NCI-H345 treated with DMSO at 0.1 percent for 48 hours (cell line): Measurements from ENCODE around the gene C2orf42.
"Not testable (repeated sequence)": the region's sequence is repeated elsewhere in the genome, so short reads cannot be mapped to it uniquely, and the experiment has no call there.

Experiments used
- DNase-seq: peaks from one replicate; lab custom pipeline; 2025; ENCODE audit not compliant: unreplicated experiment; lab: John Stamatoyannopoulos, UW

Gene C2orf42

GRCh38 chr2:70190418-70191243 lies at the start of gene C2orf42:
TSS of gene C2orf42 (minus strand) at chr2:70191019. CDS start at chr2:70181985, 9,034 bp downstream.
- peak; percentile 90 for DNase-seq

- DNase-seq = no peak
These were observed 49.8 kb upstream of the C2orf42 start for GRCh38 chr2:70240599-70240998.

GRCh38 chr2:70233926-70234325 lies 43.1 kb upstream of the C2orf42 start:
- DNase-seq = no peak

GRCh38 chr2:70226781-70227180 lies 36.0 kb upstream of the C2orf42 start:
- no peak for DNase-seq

- DNase-seq = not testable (repeated sequence)
These were observed 32.5 kb upstream of the C2orf42 start for GRCh38 chr2:70223305-70223704.

- DNase-seq = no peak
These were observed 24.2 kb upstream of the C2orf42 start for GRCh38 chr2:70214953-70215549.

- DNase-seq = no peak
These were observed 23.5 kb upstream of the C2orf42 start for GRCh38 chr2:70214365-70214764.

GRCh38 chr2:70212298-70212932 lies 21.6 kb upstream of the C2orf42 start:
- DNase-seq = no peak

GRCh38 chr2:70211595-70211994 lies 20.8 kb upstream of the C2orf42 start:
- no peak for DNase-seq

GRCh38 chr2:70204452-70204851 lies 13.6 kb upstream of the C2orf42 start:
- DNase-seq = no peak

GRCh38 chr2:70203086-70203485 lies 12.3 kb upstream of the C2orf42 start:
- DNase-seq = no peak

- DNase-seq = no peak
These were observed 11.5 kb upstream of the C2orf42 start for GRCh38 chr2:70202236-70202806.

- no peak for DNase-seq
These were observed 11.0 kb upstream of the C2orf42 start for GRCh38 chr2:70201831-70202230.

- DNase-seq = no peak
These were observed 10.5 kb upstream of the C2orf42 start for GRCh38 chr2:70201225-70201768.

- no peak for DNase-seq
These were observed 8.6 kb upstream of the C2orf42 start for GRCh38 chr2:70199320-70199864.

GRCh38 chr2:70192516-70192915 lies 1.7 kb upstream of the C2orf42 start:
- DNase-seq = no peak

- DNase-seq = no peak
These were observed 471 bp upstream of the C2orf42 start for GRCh38 chr2:70191244-70191735.

GRCh38 chr2:70188460-70188859 lies 2.4 kb downstream of the C2orf42 start:
- no peak for DNase-seq

- DNase-seq = not testable (repeated sequence)
These were observed 3.6 kb downstream of the C2orf42 start for GRCh38 chr2:70187170-70187569.

- DNase-seq = no peak
These were observed 8.1 kb downstream of the C2orf42 start for GRCh38 chr2:70182689-70183088.
